GM19193 (cell line): ENCODE data around the gene CDO1.

Source experiments
- POLR2A ChIP-seq: IDR thresholded peaks from 4 replicates; pipeline ENCODE4 v1.6.1; 2011; ENCODE audit not compliant: insufficient read depth, insufficient read length; ENCODE audit errors: extremely low read depth

CDO1 gene

DNA sequence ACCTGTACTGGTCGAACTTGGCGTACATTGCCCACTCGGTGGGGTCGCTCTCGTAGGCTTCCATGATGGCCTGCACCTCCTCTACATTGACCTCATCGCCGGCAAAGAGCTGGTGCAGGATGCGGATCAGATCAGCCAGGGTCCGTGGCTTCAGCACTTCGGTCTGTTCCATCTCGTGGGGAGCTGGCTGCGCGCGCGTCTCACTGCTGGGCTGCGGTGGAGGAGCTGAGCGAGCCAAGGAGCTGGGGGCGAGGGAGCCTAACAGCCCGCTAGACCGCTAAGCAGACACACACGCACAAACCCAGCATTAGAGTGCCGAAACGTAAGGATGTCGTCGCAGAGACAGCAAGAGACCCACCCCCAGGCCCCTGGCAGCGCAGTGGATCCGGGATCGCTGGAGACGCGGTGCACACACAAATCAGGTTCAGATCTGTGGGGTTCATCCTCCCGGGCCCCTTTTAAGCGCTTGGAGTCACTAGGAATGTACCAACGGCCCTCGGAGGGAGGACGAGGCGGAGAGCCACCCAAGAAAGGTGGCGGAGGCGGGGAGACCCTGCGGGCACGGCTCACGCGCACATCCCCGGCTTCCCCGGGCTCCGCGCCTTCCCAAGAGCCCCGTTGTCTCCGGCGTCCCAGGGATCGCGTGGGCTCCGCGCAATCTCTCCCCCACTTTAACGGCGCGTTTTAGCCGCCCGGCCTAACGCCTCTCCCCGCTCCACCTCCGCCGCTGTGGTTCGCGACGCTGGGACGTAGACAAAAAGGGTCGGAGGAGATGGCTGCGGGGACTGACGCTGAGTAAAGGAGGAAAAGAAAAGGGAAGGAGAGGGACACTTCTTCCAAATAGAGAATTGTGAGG is at the start of gene CDO1:
CDO1 (minus strand) TSS at position 434 of the 856 bp plus-strand sequence; CDS start at position 172, 262 bp downstream.
- no peak for TF ChIP-seq POLR2A

DNA sequence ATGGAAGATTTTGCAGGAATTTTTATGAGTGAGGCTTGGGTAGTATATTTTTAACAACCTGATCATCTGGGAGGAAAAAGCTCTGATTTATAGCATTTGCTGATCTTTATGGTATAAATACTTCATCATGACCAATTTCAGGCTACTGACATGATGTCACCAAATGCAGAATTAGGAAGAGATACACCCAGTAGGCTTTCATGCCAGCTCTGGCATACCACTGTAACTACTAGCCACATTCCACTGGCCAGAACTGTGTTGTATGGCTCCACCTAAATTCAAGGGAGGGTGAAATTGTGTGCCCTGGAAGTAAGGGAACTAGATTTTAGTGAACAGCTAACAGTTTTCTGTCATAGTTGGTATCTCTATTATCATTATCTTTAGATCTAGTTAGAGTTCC is 42.9 kb upstream of the CDO1 start:
- no peak for TF ChIP-seq POLR2A

DNA sequence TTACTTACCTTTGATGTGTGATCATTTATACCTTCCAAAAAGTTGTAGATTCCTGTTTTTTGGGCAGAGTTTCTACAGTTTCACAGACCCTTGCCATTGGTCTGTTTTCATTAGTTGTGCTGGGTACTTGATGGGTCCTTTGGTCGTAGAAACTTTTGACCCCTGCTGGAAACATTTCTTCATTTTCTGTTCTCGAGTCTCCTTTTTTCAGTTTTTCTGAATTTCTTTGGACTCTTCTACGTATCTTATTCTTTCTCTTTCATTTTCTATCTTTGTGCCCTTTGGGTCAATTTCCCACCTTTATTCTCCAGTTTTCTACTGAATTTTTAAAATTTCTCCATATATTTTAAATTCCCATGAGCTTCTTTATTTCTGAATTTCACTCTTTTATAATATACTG is 41.9 kb upstream of the CDO1 start:
- TF ChIP-seq POLR2A, result no peak

DNA sequence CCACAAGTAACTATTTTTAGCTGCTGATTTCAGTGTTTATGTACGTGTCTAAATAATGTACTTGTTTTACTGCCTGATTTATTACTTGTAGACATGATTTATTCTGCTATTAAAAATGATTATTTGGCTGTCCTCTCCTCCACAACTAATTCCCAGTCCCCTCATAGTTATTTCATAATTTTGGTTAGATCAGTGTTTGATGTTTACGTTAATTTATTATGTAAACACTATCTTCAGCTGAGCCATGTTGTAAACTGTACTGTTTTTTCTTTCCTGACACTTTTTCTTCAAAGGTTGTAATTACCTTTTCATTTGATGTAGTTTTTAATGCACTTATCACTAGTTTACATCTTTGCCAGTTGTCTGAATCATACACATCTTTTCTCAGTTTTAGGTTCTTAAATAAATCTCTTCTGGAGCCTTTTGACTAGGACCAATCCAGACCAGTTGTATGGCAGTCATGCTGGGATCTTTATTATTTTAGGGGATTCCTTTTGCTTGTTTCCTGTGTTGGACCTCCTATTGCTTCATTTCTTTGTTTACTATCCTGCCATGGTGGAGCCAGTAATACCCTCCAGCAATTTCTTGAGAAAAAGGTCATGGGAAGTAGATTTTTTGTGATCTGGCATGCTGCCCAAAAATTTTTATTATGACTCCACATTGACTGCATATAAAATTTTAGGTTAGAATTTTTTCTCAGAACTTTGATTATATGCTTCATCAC is 41.3 kb upstream of the CDO1 start:
- TF ChIP-seq POLR2A, result no peak

DNA sequence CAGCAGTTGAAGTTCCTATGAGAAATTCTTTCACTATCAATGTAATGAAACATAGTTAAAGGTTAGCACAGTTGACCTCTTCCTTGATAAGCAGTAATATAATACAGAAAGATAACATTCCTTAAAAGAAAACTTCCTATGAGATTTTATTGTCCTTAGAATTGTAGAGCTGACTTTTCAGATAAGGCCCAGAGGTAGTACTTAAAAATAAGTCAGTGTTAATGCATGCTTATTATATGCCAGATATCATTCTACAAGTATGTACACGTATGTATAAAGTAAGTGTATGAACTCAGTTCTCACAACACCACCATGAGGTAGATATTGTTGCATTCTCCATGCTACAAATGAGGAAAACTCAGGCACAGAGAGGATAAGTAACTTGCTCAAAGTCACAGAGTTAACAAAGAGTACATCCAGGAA is 40.6 kb upstream of the CDO1 start:
- TF ChIP-seq POLR2A, result no peak

DNA sequence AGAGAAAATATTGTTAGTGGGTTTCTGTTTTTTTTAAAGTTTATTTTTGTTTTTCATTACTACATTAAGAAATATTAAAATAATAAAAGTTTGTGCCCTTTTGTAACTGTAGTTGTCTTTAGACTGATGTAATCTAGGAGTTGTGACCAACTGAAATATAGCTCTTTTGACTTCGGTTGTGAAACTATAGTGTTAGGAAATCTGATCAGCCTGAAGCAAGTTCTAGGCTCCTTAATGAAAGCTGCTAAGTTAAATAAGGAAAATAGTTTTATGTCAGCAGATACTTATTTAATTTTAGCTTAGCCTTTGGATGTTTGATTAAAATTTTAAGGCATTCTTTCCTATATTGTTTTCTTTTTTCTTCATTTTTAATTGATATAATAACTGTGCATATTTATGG is 39.5 kb upstream of the CDO1 start:
- no peak for TF ChIP-seq POLR2A

DNA sequence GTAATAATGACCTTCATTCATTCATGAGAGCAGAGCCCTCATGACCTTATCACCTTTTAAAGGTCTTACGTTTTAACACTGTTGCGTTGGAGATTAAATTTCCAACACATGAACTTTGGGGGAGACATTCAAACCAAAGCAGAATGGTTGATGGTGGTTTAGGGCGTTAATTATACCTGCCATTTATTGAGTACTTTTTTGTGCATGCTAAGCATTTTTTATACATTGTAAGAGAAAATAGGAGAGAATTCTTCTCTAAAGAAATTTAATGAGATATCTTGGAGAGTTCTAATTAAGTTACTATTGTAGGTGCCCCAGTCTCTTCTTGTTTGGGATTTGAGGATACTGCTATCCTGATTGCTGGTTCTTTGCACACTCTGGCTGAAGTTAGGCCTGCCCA is 37.7 kb upstream of the CDO1 start:
- TF ChIP-seq POLR2A, result no peak

DNA sequence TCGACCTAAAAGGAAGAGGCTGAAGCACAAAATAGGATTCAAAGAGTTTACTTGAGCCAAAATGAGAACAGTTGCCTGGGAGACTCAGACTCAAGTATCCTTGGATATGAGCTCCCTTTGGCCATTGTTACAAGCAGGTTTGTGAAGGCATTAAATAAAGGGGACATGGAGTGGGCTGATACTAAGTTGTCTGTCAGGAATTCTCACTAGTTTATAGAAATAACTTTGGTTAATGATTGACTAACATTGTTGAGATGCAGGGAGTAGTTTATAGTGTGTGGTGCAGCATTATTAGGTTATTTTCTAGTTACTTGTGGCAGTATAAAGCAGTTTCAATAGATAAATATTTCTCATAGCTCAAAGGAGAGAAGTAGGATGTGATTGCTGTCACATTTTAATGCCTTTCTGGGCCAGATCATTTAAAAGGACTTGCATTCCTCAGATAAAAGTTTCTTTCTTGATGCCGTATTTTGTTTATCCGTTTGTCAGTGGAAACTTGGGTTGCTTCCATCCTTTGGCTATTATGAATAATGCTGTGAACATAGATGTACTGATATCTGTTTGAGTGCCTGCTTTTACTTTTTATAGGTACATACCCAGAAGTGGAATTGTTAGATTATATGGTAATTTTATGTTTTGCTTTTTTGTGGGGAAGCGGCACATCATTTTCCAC is 34.4 kb upstream of the CDO1 start:
- TF ChIP-seq POLR2A, result no peak

DNA sequence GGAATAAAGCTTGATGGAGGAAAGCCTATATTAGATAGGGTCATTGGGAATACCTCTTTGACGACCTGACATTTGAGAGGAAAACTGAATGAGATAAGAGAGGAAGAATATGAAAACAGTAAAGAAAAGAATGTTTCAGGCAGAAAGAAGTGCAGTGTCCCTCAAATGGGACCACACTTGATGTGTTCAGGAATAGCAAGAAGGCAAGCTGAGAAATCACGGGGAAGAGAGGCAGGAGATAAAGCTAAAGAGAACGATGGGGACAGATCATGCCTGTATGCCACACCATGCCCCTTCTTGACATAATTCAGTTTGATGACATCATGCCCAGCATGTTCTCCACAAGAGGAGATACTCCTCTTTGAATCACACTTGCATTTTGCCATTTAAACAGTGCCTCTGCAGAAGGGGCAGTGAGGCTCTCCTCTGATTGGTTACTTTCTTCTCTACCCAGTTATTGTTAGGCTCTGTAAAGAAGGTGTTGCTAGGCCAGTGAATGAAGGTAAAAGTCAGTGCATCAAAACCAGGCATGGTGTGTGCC is 32.9 kb upstream of the CDO1 start:
- no peak for TF ChIP-seq POLR2A

DNA sequence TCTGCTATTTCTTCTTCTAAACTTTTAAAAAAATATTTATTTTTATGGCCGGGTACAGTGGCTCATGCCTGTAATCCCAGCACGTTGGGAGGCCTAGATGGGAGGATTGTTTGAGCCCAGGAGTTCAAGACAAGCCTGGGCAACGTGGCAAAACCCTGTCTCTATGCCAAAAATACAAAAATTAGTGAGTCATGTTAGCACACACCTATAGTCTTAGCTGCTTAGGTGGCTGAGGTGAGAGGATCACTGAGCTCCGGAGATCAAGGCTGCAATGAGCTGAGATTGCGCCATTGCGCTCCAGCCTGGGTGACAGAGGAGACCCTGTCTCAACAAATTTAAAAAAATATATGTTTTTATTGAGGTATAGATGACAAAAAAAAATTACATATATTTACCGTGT is 30.8 kb upstream of the CDO1 start:
- TF ChIP-seq POLR2A, result no peak

DNA sequence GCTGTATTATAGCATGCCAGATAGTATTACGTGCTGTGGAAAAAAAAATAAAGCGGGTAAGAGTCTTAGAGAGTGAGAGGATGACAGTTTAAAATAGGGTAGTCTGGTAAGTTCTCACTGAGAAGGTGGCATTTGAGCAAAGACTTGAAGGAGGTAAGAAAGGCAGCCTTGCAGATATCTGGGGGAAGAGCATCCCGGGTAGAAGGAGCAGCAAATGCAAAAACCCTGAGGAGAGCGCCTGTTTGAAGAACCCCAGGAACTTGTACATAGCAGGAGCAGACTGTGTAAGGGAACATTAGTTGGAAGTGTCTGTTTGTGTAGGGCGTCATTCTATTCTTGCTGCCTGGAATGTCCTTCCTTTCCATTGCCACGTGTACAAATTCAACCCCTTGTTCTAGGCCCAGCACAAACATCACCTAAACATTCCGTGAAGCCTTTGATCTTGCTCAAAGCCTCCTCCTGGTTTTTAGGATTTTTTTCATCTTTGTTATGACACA is 27.9 kb upstream of the CDO1 start:
- no peak for TF ChIP-seq POLR2A

DNA sequence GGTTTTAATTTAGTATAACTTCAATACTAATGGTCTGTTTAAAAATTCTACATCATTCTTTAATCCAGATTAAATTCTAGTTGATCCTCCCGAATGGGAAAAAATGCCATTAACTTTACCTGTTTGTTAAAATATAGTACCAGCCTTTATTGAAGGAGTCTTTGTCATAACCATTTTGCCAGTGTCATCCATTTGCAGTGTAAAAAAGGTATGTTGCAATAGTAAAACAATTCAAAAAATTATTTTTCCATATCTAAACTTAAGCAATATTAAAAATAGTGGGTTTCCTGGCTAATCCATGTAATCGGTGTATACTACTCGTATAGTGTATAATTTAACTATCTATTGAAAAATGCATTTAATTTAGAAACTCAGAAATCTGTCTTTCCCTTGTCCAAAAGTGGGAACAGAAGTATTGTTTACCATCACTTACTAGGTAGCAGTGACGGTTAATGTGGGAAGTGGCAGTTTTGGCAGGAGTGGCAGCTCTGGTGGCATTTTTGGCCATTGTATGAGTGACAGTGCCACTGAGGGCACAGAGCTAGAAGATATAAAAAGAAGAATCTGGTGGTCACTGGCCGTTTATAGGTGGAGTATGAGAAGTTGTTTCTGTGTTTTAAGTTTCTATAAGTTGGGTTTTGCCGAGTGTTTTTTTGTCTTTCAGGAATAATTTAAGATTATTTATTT is 27.1 kb upstream of the CDO1 start:
- TF ChIP-seq POLR2A, result no peak

DNA sequence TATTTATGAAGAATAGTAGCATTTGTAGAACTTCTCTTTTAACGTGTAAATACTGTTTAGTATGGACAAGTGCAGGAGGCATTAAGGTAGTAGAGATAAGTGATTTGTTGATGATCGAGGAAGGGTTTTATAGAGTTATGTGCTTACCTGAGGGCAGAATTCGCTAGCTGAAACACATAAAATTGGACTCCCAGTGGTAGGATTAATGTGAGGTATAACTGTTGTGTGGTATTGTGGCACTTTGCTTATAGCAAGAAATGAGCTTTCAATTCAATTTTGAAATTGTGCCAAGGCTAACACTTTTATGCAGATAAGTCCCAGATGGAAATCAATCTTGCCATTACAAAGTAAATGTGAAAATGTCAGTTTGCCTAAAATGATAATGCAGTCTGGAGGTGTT is 26.5 kb upstream of the CDO1 start:
- no peak for TF ChIP-seq POLR2A

DNA sequence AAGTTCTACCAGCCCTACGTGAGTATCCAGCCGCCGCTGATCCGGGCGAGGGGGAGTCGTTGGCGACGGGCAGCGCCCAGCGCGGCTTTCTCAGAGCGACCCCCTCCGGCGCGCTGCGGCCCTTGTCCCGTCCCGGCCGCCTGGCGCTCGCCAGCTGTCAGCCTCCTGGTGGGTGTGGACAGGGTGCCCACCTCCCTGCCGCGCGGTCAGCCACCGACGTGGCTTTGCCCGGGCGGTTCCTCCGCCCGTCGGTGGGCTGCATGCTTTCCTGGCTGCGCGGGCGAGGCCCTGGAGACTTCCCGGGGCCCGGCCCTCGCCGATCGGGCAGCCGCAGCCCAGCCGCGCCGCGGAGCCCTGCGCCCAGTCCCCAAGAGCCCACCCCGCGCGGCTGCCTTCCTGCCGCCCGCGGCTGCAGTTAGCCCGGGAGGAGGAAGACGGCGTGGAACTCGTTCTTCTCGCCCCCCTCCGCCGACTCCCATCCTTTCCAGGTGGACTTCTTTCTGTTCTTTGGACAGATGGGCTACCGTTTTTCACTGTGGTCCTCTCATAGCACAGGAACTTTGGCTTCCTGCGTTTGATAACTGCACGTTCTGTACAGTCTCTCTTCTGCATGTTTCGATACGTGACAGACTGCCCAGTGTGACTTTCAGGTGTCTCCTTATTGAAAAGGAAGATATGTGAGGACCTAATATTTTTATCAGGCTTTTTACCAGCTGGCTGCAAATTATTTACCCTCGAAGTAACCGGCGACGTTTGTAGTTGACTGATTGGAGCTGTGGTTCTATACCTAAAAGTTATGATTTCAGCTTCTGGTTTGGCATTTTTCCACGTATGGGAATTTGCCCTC is 25.9 kb upstream of the CDO1 start:
- TF ChIP-seq POLR2A, result no peak

DNA sequence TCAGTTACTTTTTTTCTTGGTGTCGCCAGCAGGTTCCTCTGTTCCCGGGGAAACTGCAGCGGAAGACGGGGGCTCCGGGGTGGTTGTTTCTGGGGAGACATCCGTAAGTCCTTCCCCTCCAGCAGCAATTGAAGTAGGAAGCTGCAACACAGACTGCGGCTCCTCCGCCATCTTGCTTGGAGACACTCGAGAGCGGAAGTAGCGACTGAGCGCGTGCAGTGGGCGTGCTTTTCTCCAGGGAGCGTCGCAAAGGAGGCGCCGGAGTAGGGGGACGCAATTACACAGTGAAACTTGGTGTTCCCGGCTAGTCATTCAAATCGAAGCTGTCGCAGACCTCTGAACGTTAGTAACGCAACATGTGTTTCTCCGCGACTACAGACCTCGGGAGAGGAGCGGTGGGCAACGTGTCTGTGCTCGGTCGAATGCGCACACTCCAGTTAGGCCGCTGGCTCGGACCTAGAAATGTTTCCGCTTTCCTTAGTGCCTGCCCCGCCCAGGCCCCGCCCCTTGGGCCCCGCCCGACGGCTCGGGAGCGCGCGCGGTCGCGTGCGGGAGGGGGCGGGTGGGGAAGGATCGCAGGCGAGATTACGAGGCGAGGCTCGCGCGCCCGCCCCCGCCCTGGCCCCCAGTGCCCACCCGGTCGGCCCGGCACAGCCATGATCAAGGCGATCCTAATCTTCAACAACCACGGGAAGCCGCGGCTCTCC is 25.1 kb upstream of the CDO1 start, which contains the start of the genes AP3S1 and ATG12:
AP3S1 (plus strand) TSS at position 554 of the 707 bp plus-strand sequence; CDS start at position 657, 103 bp downstream.
ATG12 (minus strand) TSS at position 184 of the 707 bp plus-strand sequence; CDS start at position 171, 13 bp downstream.
- TF ChIP-seq POLR2A, result peak; percentile 96
